ENCODE results near the gene SFMBT2.
A peak's percentile ranks its signal among the peaks of the same experiment; 100 is the strongest.
"Not testable (repeated sequence)": the region's sequence is repeated elsewhere in the genome, so short reads cannot be mapped to it uniquely, and the experiment has no call there.

SFMBT2 gene

GRCh38 chr10:7329219-7329618, 81.6 kb downstream of the SFMBT2 start:
- ATAC-seq (replicated peaks): no peak
- peaks cover 63 to 69% of the 10 kb centered on the region in 2 donors for H3K36me3 Mint-ChIP-seq
- H3K4me1 Mint-ChIP-seq: peaks cover 4 to 12% of the 10 kb centered on the region in 2 donors
- H3K27me3 Mint-ChIP-seq: no peaks in the 10 kb centered on the region
- peaks cover 5 to 7% of the 10 kb centered on the region in 2 donors for H3K9me3 Mint-ChIP-seq
- no peak overlapping the region for H3K4me3 Mint-ChIP-seq
- H3K27ac Mint-ChIP-seq: no peak overlapping the region
- DNase-seq: no peak

GRCh38 chr10:7327885-7328284, 82.9 kb downstream of the SFMBT2 start:
- Mint-ChIP-seq H3K27me3 (no peaks in the 10 kb centered on the region), H3K9me3 (peaks cover 5 to 7% of the 10 kb centered on the region in 2 donors), H3K36me3 (peaks cover 58 to 64% of the 10 kb centered on the region in 2 donors), H3K27ac (no peak overlapping the region), H3K4me3 (no peak overlapping the region), H3K4me1 (peaks cover 4 to 7% of the 10 kb centered on the region in 2 donors)
- ATAC-seq (replicated peaks): no peak
- DNase-seq: no peak

- Mint-ChIP-seq H3K27ac (no peak overlapping the region), H3K27me3 (no peaks in the 10 kb centered on the region), H3K36me3 (peaks cover 46 to 51% of the 10 kb centered on the region in 2 donors), H3K4me1 (peaks cover 22 to 28% of the 10 kb centered on the region in 2 donors), H3K4me3 (no peak overlapping the region), H3K9me3 (peaks cover 6 to 8% of the 10 kb centered on the region in 2 donors)
- DNase-seq: no peak
- no peak for ATAC-seq (replicated peaks)
Observed at GRCh38 chr10:7322623-7323022, 88.2 kb downstream of the SFMBT2 start.

- peaks cover 4 to 8% of the 10 kb centered on the region in 2 donors for H3K9me3 Mint-ChIP-seq
- peaks cover 45 to 55% of the 10 kb centered on the region in 2 donors for H3K36me3 Mint-ChIP-seq
- H3K27me3 Mint-ChIP-seq: no peaks in the 10 kb centered on the region
- no peak for DNase-seq
- H3K4me1 Mint-ChIP-seq: peaks cover 37 to 44% of the 10 kb centered on the region in 2 donors
- peak overlapping the region; percentile 76 for H3K27ac Mint-ChIP-seq
- H3K4me3 Mint-ChIP-seq: peak overlapping the region; percentile 1 to 6
- no peak for ATAC-seq (replicated peaks)
Observed at GRCh38 chr10:7320072-7320471, 90.8 kb downstream of the SFMBT2 start.

GRCh38 chr10:7319632-7320031, 91.2 kb downstream of the SFMBT2 start:
- no peak for ATAC-seq (replicated peaks)
- H3K4me3 Mint-ChIP-seq: peak overlapping the region; percentile 1 to 6
- H3K36me3 Mint-ChIP-seq: peaks cover 45 to 59% of the 10 kb centered on the region in 2 donors

GRCh38 chr10:7318836-7319235, 92.0 kb downstream of the SFMBT2 start:
- peaks cover 37 to 53% of the 10 kb centered on the region in 2 donors for H3K36me3 Mint-ChIP-seq
- H3K9me3 Mint-ChIP-seq: peaks cover 4 to 8% of the 10 kb centered on the region in 2 donors
- ATAC-seq (replicated peaks) (peak; percentile 60 to 62), DNase-seq (no peak)
- H3K27me3 Mint-ChIP-seq: no peaks in the 10 kb centered on the region
- peak overlapping the region; percentile 1 to 15 for H3K4me3 Mint-ChIP-seq
- peaks cover 44 to 56% of the 10 kb centered on the region in 2 donors for H3K4me1 Mint-ChIP-seq
- H3K27ac Mint-ChIP-seq: peak overlapping the region; percentile 60

More at GRCh38 chr10:7319632-7320031, 91.2 kb downstream of the SFMBT2 start:
- Mint-ChIP-seq H3K4me1 (peaks cover 40 to 49% of the 10 kb centered on the region in 2 donors), H3K27ac (peak overlapping the region; percentile 76), H3K27me3 (no peaks in the 10 kb centered on the region), H3K9me3 (peaks cover 4 to 8% of the 10 kb centered on the region in 2 donors)
- no peak for DNase-seq

- peak overlapping the region in 1 of 2 donors; percentile 9 for H3K4me3 Mint-ChIP-seq
- peaks cover 4 to 8% of the 10 kb centered on the region in 2 donors for H3K9me3 Mint-ChIP-seq
- ATAC-seq (replicated peaks) (peak; percentile 84 to 86), DNase-seq (no peak)
- H3K27me3 Mint-ChIP-seq: no peaks in the 10 kb centered on the region
- no peak overlapping the region for H3K27ac Mint-ChIP-seq
- H3K4me1 Mint-ChIP-seq: peaks cover 44 to 63% of the 10 kb centered on the region in 2 donors
- H3K36me3 Mint-ChIP-seq: peaks cover 42 to 58% of the 10 kb centered on the region in 2 donors
Observed at GRCh38 chr10:7317786-7318446, 92.9 kb downstream of the SFMBT2 start.

GRCh38 chr10:7316839-7317238, 94.0 kb downstream of the SFMBT2 start:
- H3K27ac Mint-ChIP-seq: no peak overlapping the region
- no peak overlapping the region for H3K4me3 Mint-ChIP-seq

GRCh38 chr10:7315906-7316305, 94.9 kb downstream of the SFMBT2 start:
- no peak for DNase-seq
- no peak overlapping the region for H3K4me3 Mint-ChIP-seq
- peaks cover 36 to 56% of the 10 kb centered on the region in 2 donors for H3K36me3 Mint-ChIP-seq
- H3K9me3 Mint-ChIP-seq: no peaks in the 10 kb centered on the region
- H3K27ac Mint-ChIP-seq: no peak overlapping the region
- no peaks in the 10 kb centered on the region for H3K27me3 Mint-ChIP-seq
- ATAC-seq (replicated peaks): no peak
- H3K4me1 Mint-ChIP-seq: peaks cover 44 to 68% of the 10 kb centered on the region in 2 donors

More at GRCh38 chr10:7316839-7317238, 94.0 kb downstream of the SFMBT2 start:
- ATAC-seq (replicated peaks): no peak
- Mint-ChIP-seq H3K4me1 (peaks cover 44 to 68% of the 10 kb centered on the region in 2 donors), H3K36me3 (peaks cover 40 to 56% of the 10 kb centered on the region in 2 donors), H3K9me3 (peaks cover 0 to under 1% of the 10 kb centered on the region in 2 donors), H3K27me3 (no peaks in the 10 kb centered on the region)
- DNase-seq: no peak

GRCh38 chr10:7314170-7314569, 96.7 kb downstream of the SFMBT2 start:
- no peak overlapping the region for H3K4me3 Mint-ChIP-seq
- DNase-seq (no peak), ATAC-seq (replicated peaks) (no peak)

GRCh38 chr10:7312488-7312857, 98.4 kb downstream of the SFMBT2 start:
- ATAC-seq (replicated peaks) (no peak), DNase-seq (no peak)
- H3K4me1 Mint-ChIP-seq: peaks cover 24 to 46% of the 10 kb centered on the region in 2 donors
- peaks cover 53 to 69% of the 10 kb centered on the region in 2 donors for H3K36me3 Mint-ChIP-seq
- no peak overlapping the region for H3K27ac Mint-ChIP-seq
- no peaks in the 10 kb centered on the region for H3K27me3 Mint-ChIP-seq
- peaks cover 2 to 4% of the 10 kb centered on the region in 2 donors for H3K9me3 Mint-ChIP-seq
- H3K4me3 Mint-ChIP-seq: no peak overlapping the region

More at GRCh38 chr10:7314170-7314569, 96.7 kb downstream of the SFMBT2 start:
- Mint-ChIP-seq H3K36me3 (peaks cover 44 to 58% of the 10 kb centered on the region in 2 donors), H3K27ac (no peak overlapping the region), H3K4me1 (peaks cover 36 to 56% of the 10 kb centered on the region in 2 donors), H3K9me3 (no peaks in the 10 kb centered on the region), H3K27me3 (no peaks in the 10 kb centered on the region)

- peaks cover 57 to 72% of the 10 kb centered on the region in 2 donors for H3K36me3 Mint-ChIP-seq
- not testable (repeated sequence) for H3K9me3 Mint-ChIP-seq; ATAC-seq (replicated peaks); H3K27me3 Mint-ChIP-seq; H3K27ac Mint-ChIP-seq; H3K4me3 Mint-ChIP-seq; DNase-seq
- H3K4me1 Mint-ChIP-seq: peaks cover 27 to 51% of the 10 kb centered on the region in 2 donors
Observed at GRCh38 chr10:7311850-7312487, 98.9 kb downstream of the SFMBT2 start.

GRCh38 chr10:7311218-7311849, 99.5 kb downstream of the SFMBT2 start:
- ATAC-seq (replicated peaks) (no peak), DNase-seq (no peak)
- Mint-ChIP-seq H3K9me3 (peaks cover 3 to 4% of the 10 kb centered on the region in 2 donors), H3K27ac (no peak overlapping the region), H3K4me3 (no peak overlapping the region), H3K4me1 (peaks cover 27 to 54% of the 10 kb centered on the region in 2 donors), H3K27me3 (no peaks in the 10 kb centered on the region), H3K36me3 (peaks cover 57 to 71% of the 10 kb centered on the region in 2 donors)

GRCh38 chr10:7310076-7310475, 100.8 kb downstream of the SFMBT2 start:
- peaks cover 50 to 68% of the 10 kb centered on the region in 2 donors for H3K36me3 Mint-ChIP-seq
- no peaks in the 10 kb centered on the region for H3K27me3 Mint-ChIP-seq
- H3K27ac Mint-ChIP-seq: no peak overlapping the region
- peaks cover 18 to 47% of the 10 kb centered on the region in 2 donors for H3K4me1 Mint-ChIP-seq
- ATAC-seq (replicated peaks) (no peak), DNase-seq (no peak)
- H3K9me3 Mint-ChIP-seq: peaks cover 3 to 4% of the 10 kb centered on the region in 2 donors
- no peak overlapping the region for H3K4me3 Mint-ChIP-seq

Data from stimulated activated naive B cell treated with anti-CD40 and anti-IgM and Interleukin-4, amounts not matched to agents 10 μg/mL and 1 μg/mL and 100 μg/mL, for 72 hours (primary cell).